Endothelial cell of umbilical vein (primary cell): ENCODE results near the gene CD40. TPM values are rescaled to one million over a fixed set of nuclear protein-coding genes. Genes with fewer than 3 reads are reported as not detected.

ENCODE experiments used
- BruUV-seq: library from RNA; stranded (reverse); fragments of 400-500 nt; replicated peaks from 2 replicates; lab custom pipeline; 2021; lab: Mats Ljungman, UMichigan
- CTCF ChIA-PET: fragments of 300-600, 350-600 bp; sonication (Branson Sonifier 250); formaldehyde crosslinking; loops from one replicate; lab custom pipeline; 2021; ENCODE audit warnings: antibody characterized with exemption, inconsistent platforms; lab: Charles Lee
- POLR2A ChIA-PET: fragments of 300-600, 350-600 bp; sonication (Branson Sonifier 250); formaldehyde crosslinking; loops from one replicate; lab custom pipeline; 2021; ENCODE audit warnings: antibody characterized with exemption, inconsistent platforms; lab: Charles Lee
- DNase-seq: peaks from one replicate; pipeline ENCODE4 v3.0.0-alpha.2; 2011; ENCODE audit warnings: low read depth, low spot score
- FAIRE-seq: peaks from 2 replicates; lab custom pipeline; 2011; peaks lifted over from hg19 to GRCh38; lab: Jason Lieb, UNC
- H2AFZ ChIP-seq: 2 replicates; pipeline ENCODE4 v1.6.0; 2012; ENCODE audit warnings: low read depth, low read length, control low read depth, inconsistent platforms
- H3K27ac ChIP-seq: 2 replicates; pipeline ENCODE4 v1.5.1; 2011; ENCODE audit warnings: low read depth, mild to moderate bottlenecking, control low read depth, low read length, moderate library complexity; ENCODE audit not compliant: insufficient read depth
- H3K27me3 ChIP-seq, 2 experiments: 2 replicates each; pipeline versions ENCODE4 v1.6.0 to v1.6.1; 2011; ENCODE audit warnings: low read length in 2 of 2, mixed read lengths in 1 of 2; ENCODE audit not compliant: control insufficient read depth in 2 of 2, insufficient read depth in 2 of 2
- H3K36me3 ChIP-seq, 2 experiments: 2 replicates in 1 of 2; 3 replicates in 1 of 2; pipeline ENCODE4 v1.5.1; 2011; ENCODE audit warnings: low read length in 2 of 2, mild to moderate bottlenecking in 1 of 2, moderate library complexity in 1 of 2; ENCODE audit not compliant: control insufficient read depth in 2 of 2, insufficient read depth in 2 of 2; ENCODE audit errors: extremely low read depth in 1 of 2
- H3K4me1 ChIP-seq: 3 replicates; pipeline ENCODE4 v1.5.1; 2011; ENCODE audit warnings: mild to moderate bottlenecking, low read length; ENCODE audit not compliant: control insufficient read depth, insufficient read depth; ENCODE audit errors: extremely low read depth
- H3K4me2 ChIP-seq: 2 replicates; pipeline ENCODE4 v1.6.1; 2011; ENCODE audit warnings: low read length, control low read depth, mixed read lengths; ENCODE audit not compliant: insufficient read depth
- H3K4me3 ChIP-seq, 3 experiments: fragments of 200-600 bp in 1 of 3; sonication (generic), shearing (Covaris generic) in 1 of 3; replicated peaks in 1 of 3; 2 replicates each; pipeline ENCODE4 v1.5.1; 2011 to 2016; ENCODE audit warnings: control low read depth in 3 of 3, low read length in 3 of 3, mild to moderate bottlenecking in 2 of 3, inconsistent platforms in 1 of 3, low read depth in 1 of 3, moderate library complexity in 1 of 3; ENCODE audit not compliant: insufficient read depth in 1 of 3
- H3K79me2 ChIP-seq: 2 replicates; pipeline ENCODE4 v1.6.0; 2012; ENCODE audit warnings: low read length, inconsistent platforms; ENCODE audit not compliant: control insufficient read depth, insufficient read depth
- H3K9ac ChIP-seq: replicated peaks from 2 replicates; pipeline ENCODE3; 2011; ENCODE audit warnings: low read length, control low read depth; ENCODE audit not compliant: insufficient read depth; ENCODE audit errors: extremely low read depth
- H3K9me1 ChIP-seq: replicated peaks from 3 replicates; pipeline ENCODE4 v1.6.0; 2011; ENCODE audit warnings: mild to moderate bottlenecking, low read length; ENCODE audit not compliant: control insufficient read depth, insufficient read depth; ENCODE audit errors: extremely low read depth
- H3K9me3 ChIP-seq: replicated peaks from 2 replicates; pipeline ENCODE4 v1.5.1; 2012; ENCODE audit warnings: low read length, inconsistent platforms; ENCODE audit not compliant: control insufficient read depth, insufficient read depth
- H4K20me1 ChIP-seq: replicated peaks from 2 replicates; pipeline ENCODE3; 2011; ENCODE audit warnings: mild to moderate bottlenecking, low read length; ENCODE audit not compliant: control insufficient read depth, insufficient read depth; ENCODE audit errors: extremely low read depth
- EZH2 ChIP-seq: IDR thresholded peaks from 2 replicates; pipeline ENCODE4 v1.6.1; 2012; ENCODE audit warnings: borderline replicate concordance, low read depth, mild to moderate bottlenecking, moderate library complexity, low read length, inconsistent platforms; ENCODE audit not compliant: severe bottlenecking
- FOS ChIP-seq: IDR thresholded peaks from 2 replicates; pipeline ENCODE4 v1.6.1; 2011; ENCODE audit warnings: mild to moderate bottlenecking, low read length, moderate library complexity, borderline replicate concordance; ENCODE audit not compliant: insufficient read depth
- GATA2 ChIP-seq: IDR thresholded peaks from 2 replicates; pipeline ENCODE4 v1.7.0; 2011; ENCODE audit warnings: low read depth, mild to moderate bottlenecking, moderate library complexity, mixed read lengths, low read length; ENCODE audit not compliant: insufficient read length, insufficient read depth
- JUN ChIP-seq: IDR thresholded peaks from 2 replicates; pipeline ENCODE4 v1.6.1; 2011; ENCODE audit warnings: borderline replicate concordance, low read depth; ENCODE audit not compliant: insufficient read length, insufficient read depth
- MYC ChIP-seq: IDR thresholded peaks from one replicate; pipeline ENCODE4 v1.6.1; 2011; ENCODE audit warnings: mild to moderate bottlenecking, low read depth, low read length
- POLR2A ChIP-seq: IDR thresholded peaks from 2 replicates; pipeline ENCODE4 v1.6.1; 2012; ENCODE audit warnings: low read depth, mild to moderate bottlenecking, control low read depth, low read length
- POLR2AphosphoS5 ChIP-seq: IDR thresholded peaks from 2 replicates; pipeline ENCODE4 v1.6.1; 2012; ENCODE audit warnings: low read depth, mild to moderate bottlenecking, control low read depth, low read length, moderate library complexity; ENCODE audit not compliant: insufficient read depth
- dilution Hi-C: fragments of 300-500 bp; cut with MboI; formaldehyde crosslinking; loops from one replicate; pipeline ENCODE4 v1.15.0; 2019; ENCODE audit warnings: low sequenced_read_pairs; ENCODE audit not compliant: extremely low pct_ligation_motif_present
- intact Hi-C: fragments of 100-400 bp; cut with micrococcal nuclease; formaldehyde crosslinking; loops from one replicate; pipeline ENCODE4 v1.10.0; 2022
- polyA plus RNA-seq, 4 experiments: library from polyadenylated mRNA; depleted of rRNA in 3 of 4; stranded (reverse) in 3 of 4; unstranded in 1 of 4; fragments of >200 nt; gene quantifications; 2 replicates each; pipeline versions ENCODE4 v1.2.1 to v1.2.3, GENCODE V29; 2011 to 2012; ENCODE audit warnings: missing spikeins in 1 of 4
- total RNA-seq: library from RNA; stranded (reverse); gene quantifications from 2 replicates; pipeline ENCODE4 v1.2.3, GENCODE V29; 2021
- TF ChIP-seq, protein P1 (sequence below), 2 donors: IDR thresholded peaks; 1 replicate in 1 of 2; 2 replicates in 1 of 2; pipeline ENCODE4 v1.5.1; 2011; ENCODE audit warnings: low read length in 2 of 2, mild to moderate bottlenecking in 2 of 2, moderate library complexity in 2 of 2, control low read depth in 1 of 2, inconsistent platforms in 1 of 2, low read depth in 1 of 2; ENCODE audit not compliant: insufficient read depth in 1 of 2; ENCODE audit errors: extremely low read depth in 1 of 2
- TF ChIP-seq, protein P2 (sequence below): IDR thresholded peaks from 2 replicates; pipeline ENCODE4 v1.6.1; 2011; ENCODE audit not compliant: insufficient read depth, insufficient read length

The CD40 gene
- total and polyA plus RNA-seq, 2 donors (not counting 3 experiments of a cell fraction or from before 2014, with no cell fraction given), result 36.6 to 38.3 TPM

DNA sequence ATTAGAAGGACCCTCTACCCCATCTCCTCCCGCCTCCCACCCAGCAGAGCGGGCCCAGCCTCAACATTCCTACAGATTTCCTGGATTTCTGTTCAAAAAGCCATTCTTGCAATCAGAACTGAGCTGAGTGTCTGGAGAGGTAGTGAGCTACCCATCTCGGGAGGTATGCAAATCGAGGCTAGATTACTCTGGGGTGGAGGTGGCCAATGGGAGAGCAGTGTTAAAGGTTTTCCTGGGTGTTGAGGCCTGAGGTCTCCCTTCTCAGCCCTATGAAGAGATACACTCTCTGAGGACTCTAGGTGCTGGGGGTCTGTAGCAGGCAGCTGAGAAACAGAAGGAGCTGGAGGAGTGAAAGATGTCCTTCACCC is 57.0 kb downstream of the CD40 start:
- H3K4me1 ChIP-seq, result no peaks in the 10 kb centered on the region
- no peaks in the 10 kb centered on the region for H4K20me1 ChIP-seq
- no peak overlapping the region for H2AFZ ChIP-seq
- H3K4me3 ChIP-seq, result no peak overlapping the region
- H3K27ac ChIP-seq, result no peak overlapping the region
- no peak overlapping the region for H3K9ac ChIP-seq
- ChIA-PET POLR2A (no interaction called here), CTCF (interaction anchor here (0.6 to 7.5 kb wide), 14 partner anchors 9 to 753 kb away, joined by 3 to 77 read pairs (median 4); no protein-coding TSS in a partner anchor)
- intact Hi-C loops (loop anchor here (2.0 kb wide), 1 partner anchor 160 kb away; no protein-coding TSS in a partner anchor), dilution Hi-C loops (no loop called here)
- H3K27me3 ChIP-seq, result peaks cover 18 to 33% of the 10 kb centered on the region in 2 experiments
- H3K79me2 ChIP-seq, result no peaks in the 10 kb centered on the region
- DNase-seq (no peak), FAIRE-seq (no peak)
- H3K9me1 ChIP-seq, result no peaks in the 10 kb centered on the region
- no peaks in the 10 kb centered on the region for H3K36me3 ChIP-seq
- H3K9me3 ChIP-seq, result no peaks in the 10 kb centered on the region
- TF ChIP-seq, protein P1, sequence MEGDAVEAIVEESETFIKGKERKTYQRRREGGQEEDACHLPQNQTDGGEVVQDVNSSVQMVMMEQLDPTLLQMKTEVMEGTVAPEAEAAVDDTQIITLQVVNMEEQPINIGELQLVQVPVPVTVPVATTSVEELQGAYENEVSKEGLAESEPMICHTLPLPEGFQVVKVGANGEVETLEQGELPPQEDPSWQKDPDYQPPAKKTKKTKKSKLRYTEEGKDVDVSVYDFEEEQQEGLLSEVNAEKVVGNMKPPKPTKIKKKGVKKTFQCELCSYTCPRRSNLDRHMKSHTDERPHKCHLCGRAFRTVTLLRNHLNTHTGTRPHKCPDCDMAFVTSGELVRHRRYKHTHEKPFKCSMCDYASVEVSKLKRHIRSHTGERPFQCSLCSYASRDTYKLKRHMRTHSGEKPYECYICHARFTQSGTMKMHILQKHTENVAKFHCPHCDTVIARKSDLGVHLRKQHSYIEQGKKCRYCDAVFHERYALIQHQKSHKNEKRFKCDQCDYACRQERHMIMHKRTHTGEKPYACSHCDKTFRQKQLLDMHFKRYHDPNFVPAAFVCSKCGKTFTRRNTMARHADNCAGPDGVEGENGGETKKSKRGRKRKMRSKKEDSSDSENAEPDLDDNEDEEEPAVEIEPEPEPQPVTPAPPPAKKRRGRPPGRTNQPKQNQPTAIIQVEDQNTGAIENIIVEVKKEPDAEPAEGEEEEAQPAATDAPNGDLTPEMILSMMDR (IDR thresholded peaks at IDR 0.05; ENCODE audit: extremely low read depth in 1 of 2, insufficient read depth in 1 of 2, low read depth in 1 of 2, low read length in 2 of 2), result no peak
- TF ChIP-seq EZH2, result peak; percentile 5
- BruUV-seq, result no TSS peak
- H3K4me2 ChIP-seq, result no peak overlapping the region

DNA sequence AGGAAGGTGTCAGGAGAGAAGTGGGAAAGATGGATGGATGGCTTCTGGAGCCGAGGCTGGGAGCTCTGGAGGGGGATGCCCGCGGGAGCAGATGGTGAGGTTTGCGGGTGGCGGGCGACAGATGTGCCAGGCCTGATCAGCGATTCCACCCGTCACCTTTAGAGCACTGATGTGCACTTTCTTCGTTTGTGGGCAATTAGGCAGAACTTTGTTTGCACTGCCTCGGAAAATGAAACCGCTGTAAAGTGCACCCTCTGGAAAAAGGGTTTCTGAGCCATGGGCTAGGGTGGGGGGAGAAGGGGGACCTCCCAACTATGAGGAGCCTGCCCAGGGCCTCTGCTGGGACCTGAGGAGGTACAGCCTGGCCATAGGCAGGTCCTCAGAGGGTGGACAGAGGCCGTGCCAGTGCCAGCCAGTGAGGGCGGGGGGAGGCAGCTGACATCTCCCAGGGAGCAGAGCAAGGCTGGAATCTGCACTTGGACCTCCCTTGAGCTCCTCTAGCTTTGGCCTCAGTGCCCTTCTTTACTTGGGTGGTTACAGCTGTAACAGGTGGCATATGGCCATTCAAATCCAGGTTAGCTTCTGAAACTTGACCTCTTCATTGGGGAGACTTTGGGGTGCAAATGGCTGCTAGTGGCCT is 58.7 kb downstream of the CD40 start:
- no peak overlapping the region for H3K9ac ChIP-seq
- H3K9me3 ChIP-seq, result no peaks in the 10 kb centered on the region
- DNase-seq (no peak), FAIRE-seq (no peak)
- peaks cover 18 to 31% of the 10 kb centered on the region in 2 experiments for H3K27me3 ChIP-seq
- no peak overlapping the region for H3K4me2 ChIP-seq
- dilution Hi-C loops, result no loop called here
- POLR2A ChIA-PET, result no interaction called here
- intact Hi-C loops, result no loop called here
- no peak overlapping the region for H3K4me3 ChIP-seq
- no peaks in the 10 kb centered on the region for H3K36me3 ChIP-seq
- H3K27ac ChIP-seq, result no peak overlapping the region
- CTCF ChIA-PET, result interaction anchor here (0.7 to 7.5 kb wide), 4 partner anchors 9 to 164 kb away, joined by 3 to 77 read pairs (median 24); no protein-coding TSS in a partner anchor
- H4K20me1 ChIP-seq, result no peaks in the 10 kb centered on the region
- H2AFZ ChIP-seq, result no peak overlapping the region
- no peaks in the 10 kb centered on the region for H3K79me2 ChIP-seq
- no TSS peak for BruUV-seq
- TF ChIP-seq, protein P2, sequence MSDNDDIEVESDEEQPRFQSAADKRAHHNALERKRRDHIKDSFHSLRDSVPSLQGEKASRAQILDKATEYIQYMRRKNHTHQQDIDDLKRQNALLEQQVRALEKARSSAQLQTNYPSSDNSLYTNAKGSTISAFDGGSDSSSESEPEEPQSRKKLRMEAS, result no peak
- TF ChIP-seq EZH2, result no peak
- TF ChIP-seq, protein P1 (IDR thresholded peaks at IDR 0.05; ENCODE audit: extremely low read depth in 1 of 2, insufficient read depth in 1 of 2, low read depth in 1 of 2, low read length in 2 of 2), result no peak
- no peak for TF ChIP-seq JUN
- TF ChIP-seq POLR2AphosphoS5, result no peak
- no peak for TF ChIP-seq POLR2A
- no peak for TF ChIP-seq GATA2
- TF ChIP-seq MYC, result no peak
- no peak for TF ChIP-seq FOS
- no peaks in the 10 kb centered on the region for H3K9me1 ChIP-seq
- no peaks in the 10 kb centered on the region for H3K4me1 ChIP-seq
